ENCODE measurements around the gene ADGRE3.
"Not testable (repeated sequence)": the region's sequence is repeated elsewhere in the genome, so short reads cannot be mapped to it uniquely, and the experiment has no call there.

Gene ADGRE3

DNA sequence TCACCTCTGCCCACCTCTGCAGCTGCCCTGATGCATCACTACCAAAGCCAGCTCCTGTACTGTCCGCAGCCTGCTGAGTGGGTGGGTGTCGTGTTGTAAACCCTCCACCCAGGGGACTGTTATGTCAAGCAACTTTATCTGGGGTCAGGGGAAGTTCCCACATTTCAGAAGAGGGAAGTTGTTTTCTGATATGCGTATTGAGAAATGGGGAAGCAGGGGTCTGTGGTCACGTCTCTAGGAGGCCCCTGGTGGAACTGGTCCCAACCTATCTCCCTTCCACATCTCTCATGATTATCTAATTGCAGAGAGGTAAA is 60.6 kb downstream of the ADGRE3 start:
- H3K4me3 ChIP-seq (ENCODE audit: low read depth, low read length): no peak overlapping the region
- no peaks in the 10 kb centered on the region for H3K9me3 ChIP-seq (ENCODE audit: control insufficient read depth, insufficient read depth, low read depth, low read length)
- H3K4me1 ChIP-seq (ENCODE audit: control insufficient read depth, insufficient read depth, low read length): no peaks in the 10 kb centered on the region
- no peaks in the 10 kb centered on the region for H3K36me3 ChIP-seq (ENCODE audit: control insufficient read depth in 2 of 2, insufficient read depth in 1 of 2, low read length in 2 of 2)
- TF ChIP-seq, protein P1, sequence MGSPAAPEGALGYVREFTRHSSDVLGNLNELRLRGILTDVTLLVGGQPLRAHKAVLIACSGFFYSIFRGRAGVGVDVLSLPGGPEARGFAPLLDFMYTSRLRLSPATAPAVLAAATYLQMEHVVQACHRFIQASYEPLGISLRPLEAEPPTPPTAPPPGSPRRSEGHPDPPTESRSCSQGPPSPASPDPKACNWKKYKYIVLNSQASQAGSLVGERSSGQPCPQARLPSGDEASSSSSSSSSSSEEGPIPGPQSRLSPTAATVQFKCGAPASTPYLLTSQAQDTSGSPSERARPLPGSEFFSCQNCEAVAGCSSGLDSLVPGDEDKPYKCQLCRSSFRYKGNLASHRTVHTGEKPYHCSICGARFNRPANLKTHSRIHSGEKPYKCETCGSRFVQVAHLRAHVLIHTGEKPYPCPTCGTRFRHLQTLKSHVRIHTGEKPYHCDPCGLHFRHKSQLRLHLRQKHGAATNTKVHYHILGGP (tag by site-specific recombination; IDR thresholded peaks at IDR 0.05): no peak
- TF ChIP-seq, protein P2, sequence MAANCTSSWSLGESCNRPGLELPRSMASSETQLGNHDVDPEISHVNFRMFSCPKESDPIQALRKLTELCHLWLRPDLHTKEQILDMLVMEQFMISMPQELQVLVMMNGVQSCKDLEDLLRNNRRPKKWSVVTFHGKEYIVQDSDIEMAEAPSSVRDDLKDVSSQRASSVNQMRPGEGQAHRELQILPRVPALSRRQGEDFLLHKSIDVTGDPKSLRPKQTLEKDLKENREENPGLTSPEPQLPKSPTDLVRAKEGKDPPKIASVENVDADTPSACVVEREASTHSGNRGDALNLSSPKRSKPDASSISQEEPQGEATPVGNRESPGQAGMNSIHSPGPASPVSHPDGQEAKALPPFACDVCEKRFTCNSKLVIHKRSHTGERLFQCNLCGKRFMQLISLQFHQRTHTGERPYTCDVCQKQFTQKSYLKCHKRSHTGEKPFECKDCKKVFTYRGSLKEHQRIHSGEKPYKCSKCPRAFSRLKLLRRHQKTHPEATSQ (tag by site-specific recombination; IDR thresholded peaks at IDR 0.05): no peak
- TF ChIP-seq ZEB2 (tag by site-specific recombination; IDR thresholded peaks at IDR 0.05) (no peak), ZNF114 (tag by site-specific recombination; IDR thresholded peaks at IDR 0.05) (no peak), BCL11A (tag by site-specific recombination; IDR thresholded peaks at IDR 0.05; ENCODE audit: low read depth) (no peak), ZNF610 (tag by site-specific recombination; IDR thresholded peaks at IDR 0.05; ENCODE audit: borderline replicate concordance) (no peak), ZNF624 (tag by site-specific recombination; IDR thresholded peaks at IDR 0.05) (no peak), ZNF777 (tag by site-specific recombination; IDR thresholded peaks at IDR 0.05; ENCODE audit: borderline replicate concordance) (no peak), ZNF510 (tag by site-specific recombination; IDR thresholded peaks at IDR 0.05; ENCODE audit: insufficient replicate concordance) (no peak), WT1 (tag by site-specific recombination; IDR thresholded peaks at IDR 0.05) (no peak)
- TF ChIP-seq, protein P3, sequence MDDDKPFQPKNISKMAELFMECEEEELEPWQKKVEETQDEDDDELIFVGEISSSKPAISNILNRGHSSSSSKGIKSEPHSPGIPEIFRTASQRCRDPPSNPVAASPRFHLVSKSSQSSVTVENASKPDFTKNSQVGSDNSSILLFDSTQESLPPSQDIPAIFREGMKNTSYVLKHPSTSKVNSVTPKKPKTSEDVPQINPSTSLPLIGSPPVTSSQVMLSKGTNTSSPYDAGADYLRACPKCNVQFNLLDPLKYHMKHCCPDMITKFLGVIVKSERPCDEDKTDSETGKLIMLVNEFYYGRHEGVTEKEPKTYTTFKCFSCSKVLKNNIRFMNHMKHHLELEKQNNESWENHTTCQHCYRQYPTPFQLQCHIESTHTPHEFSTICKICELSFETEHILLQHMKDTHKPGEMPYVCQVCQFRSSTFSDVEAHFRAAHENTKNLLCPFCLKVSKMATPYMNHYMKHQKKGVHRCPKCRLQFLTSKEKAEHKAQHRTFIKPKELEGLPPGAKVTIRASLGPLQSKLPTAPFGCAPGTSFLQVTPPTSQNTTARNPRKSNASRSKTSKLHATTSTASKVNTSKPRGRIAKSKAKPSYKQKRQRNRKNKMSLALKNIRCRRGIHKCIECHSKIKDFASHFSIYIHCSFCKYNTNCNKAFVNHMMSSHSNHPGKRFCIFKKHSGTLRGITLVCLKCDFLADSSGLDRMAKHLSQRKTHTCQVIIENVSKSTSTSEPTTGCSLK (tag by site-specific recombination; IDR thresholded peaks at IDR 0.05): no peak
- TF ChIP-seq, protein P4, sequence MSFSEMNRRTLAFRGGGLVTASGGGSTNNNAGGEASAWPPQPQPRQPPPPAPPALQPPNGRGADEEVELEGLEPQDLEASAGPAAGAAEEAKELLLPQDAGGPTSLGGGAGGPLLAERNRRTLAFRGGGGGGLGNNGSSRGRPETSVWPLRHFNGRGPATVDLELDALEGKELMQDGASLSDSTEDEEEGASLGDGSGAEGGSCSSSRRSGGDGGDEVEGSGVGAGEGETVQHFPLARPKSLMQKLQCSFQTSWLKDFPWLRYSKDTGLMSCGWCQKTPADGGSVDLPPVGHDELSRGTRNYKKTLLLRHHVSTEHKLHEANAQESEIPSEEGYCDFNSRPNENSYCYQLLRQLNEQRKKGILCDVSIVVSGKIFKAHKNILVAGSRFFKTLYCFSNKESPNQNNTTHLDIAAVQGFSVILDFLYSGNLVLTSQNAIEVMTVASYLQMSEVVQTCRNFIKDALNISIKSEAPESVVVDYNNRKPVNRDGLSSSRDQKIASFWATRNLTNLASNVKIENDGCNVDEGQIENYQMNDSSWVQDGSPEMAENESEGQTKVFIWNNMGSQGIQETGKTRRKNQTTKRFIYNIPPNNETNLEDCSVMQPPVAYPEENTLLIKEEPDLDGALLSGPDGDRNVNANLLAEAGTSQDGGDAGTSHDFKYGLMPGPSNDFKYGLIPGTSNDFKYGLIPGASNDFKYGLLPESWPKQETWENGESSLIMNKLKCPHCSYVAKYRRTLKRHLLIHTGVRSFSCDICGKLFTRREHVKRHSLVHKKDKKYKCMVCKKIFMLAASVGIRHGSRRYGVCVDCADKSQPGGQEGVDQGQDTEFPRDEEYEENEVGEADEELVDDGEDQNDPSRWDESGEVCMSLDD (tag by site-specific recombination; IDR thresholded peaks at IDR 0.05): no peak
- TF ChIP-seq, protein P5, sequence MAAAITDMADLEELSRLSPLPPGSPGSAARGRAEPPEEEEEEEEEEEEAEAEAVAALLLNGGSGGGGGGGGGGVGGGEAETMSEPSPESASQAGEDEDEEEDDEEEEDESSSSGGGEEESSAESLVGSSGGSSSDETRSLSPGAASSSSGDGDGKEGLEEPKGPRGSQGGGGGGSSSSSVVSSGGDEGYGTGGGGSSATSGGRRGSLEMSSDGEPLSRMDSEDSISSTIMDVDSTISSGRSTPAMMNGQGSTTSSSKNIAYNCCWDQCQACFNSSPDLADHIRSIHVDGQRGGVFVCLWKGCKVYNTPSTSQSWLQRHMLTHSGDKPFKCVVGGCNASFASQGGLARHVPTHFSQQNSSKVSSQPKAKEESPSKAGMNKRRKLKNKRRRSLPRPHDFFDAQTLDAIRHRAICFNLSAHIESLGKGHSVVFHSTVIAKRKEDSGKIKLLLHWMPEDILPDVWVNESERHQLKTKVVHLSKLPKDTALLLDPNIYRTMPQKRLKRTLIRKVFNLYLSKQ (tag by site-specific recombination; IDR thresholded peaks at IDR 0.05; ENCODE audit: borderline replicate concordance): no peak
- TF ChIP-seq, protein P6, sequence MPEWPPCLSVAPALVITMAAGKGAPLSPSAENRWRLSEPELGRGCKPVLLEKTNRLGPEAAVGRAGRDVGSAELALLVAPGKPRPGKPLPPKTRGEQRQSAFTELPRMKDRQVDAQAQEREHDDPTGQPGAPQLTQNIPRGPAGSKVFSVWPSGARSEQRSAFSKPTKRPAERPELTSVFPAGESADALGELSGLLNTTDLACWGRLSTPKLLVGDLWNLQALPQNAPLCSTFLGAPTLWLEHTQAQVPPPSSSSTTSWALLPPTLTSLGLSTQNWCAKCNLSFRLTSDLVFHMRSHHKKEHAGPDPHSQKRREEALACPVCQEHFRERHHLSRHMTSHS (tag by site-specific recombination; IDR thresholded peaks at IDR 0.05): no peak
- H3K27ac ChIP-seq (ENCODE audit: extremely low read depth, low read depth, low read length): no peak overlapping the region
- ChIA-PET POLR2A (no interaction called here), CTCF (no interaction called here)

DNA sequence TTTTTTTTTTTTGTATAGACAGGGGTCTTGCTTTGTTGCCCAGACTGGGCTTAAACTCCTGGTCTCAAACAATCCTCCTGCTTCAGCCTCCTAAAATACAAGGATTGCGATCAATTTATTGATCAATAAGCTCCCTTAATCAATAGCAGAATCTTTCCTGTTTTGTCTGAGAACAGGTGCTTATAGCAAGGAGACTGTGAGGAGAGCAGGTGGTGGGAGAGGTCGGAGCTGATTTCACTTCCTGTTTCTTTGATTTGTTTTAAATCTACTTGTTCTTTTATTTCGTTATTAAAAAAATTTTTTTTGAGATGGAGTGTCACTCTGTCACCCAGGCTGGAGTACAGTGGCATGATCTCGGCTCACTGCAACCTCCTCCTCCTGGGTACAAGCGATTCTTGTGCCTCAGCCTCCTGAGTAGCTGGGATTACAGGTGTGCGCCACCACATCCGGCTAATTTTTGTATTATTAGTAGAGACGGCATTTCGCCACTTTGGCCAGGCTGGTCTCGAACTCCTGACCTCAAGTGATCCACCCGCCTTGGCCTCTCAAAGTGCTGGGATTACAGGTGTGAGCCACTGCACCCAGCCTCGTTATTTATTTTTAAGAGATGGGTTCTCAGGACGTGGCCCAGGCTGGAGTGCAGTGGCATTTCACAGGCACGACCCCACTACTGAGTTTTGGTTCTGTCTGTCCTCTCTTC is 61.1 kb downstream of the ADGRE3 start:
- CTCF ChIA-PET; H3K27ac ChIP-seq (ENCODE audit: extremely low read depth, low read depth, low read length); H3K9me3 ChIP-seq (ENCODE audit: control insufficient read depth, insufficient read depth, low read depth, low read length); H3K4me3 ChIP-seq (ENCODE audit: low read depth, low read length); H3K4me1 ChIP-seq (ENCODE audit: control insufficient read depth, insufficient read depth, low read length); H3K36me3 ChIP-seq (ENCODE audit: control insufficient read depth in 2 of 2, insufficient read depth in 1 of 2, low read length in 2 of 2); POLR2A ChIA-PET: not testable (repeated sequence)
